Sigmoid colon (tissue), 7 donors: ENCODE measurements around the gene CD58. TPM values are rescaled to one million over a fixed set of nuclear protein-coding genes. Genes with fewer than 3 reads are reported as not detected.
"Not testable (repeated sequence)": the region's sequence is repeated elsewhere in the genome, so short reads cannot be mapped to it uniquely, and the experiment has no call there.

ENCODE experiments used
- DNase-seq: peaks from one replicate; pipeline ENCODE4 v3.0.0-alpha.2; 2019
- H3K27ac ChIP-seq, 4 donors: fragments of 200-600 bp; sonication (generic); one replicate each; pipeline ENCODE4 v1.5.1; 2016 to 2019; ENCODE audit warnings: mild to moderate bottlenecking in 1 of 4
- H3K27me3 ChIP-seq, 3 donors: fragments of 200-600 bp; sonication (generic); one replicate each; pipeline ENCODE4 v1.5.1; 2019; ENCODE audit warnings: mild to moderate bottlenecking in 1 of 3
- H3K36me3 ChIP-seq, 4 donors: fragments of 200-600 bp; sonication (generic); one replicate each; pipeline ENCODE4 v1.5.1; 2016 to 2019
- H3K4me1 ChIP-seq, 4 donors: fragments of 200-600 bp; sonication (generic); one replicate each; pipeline ENCODE4 v1.5.1; 2017 to 2019
- H3K4me3 ChIP-seq, 4 donors: fragments of 200-600 bp; sonication (generic); one replicate each; pipeline ENCODE4 v1.5.1; 2017 to 2019; ENCODE audit warnings: mild to moderate bottlenecking in 2 of 4, moderate library complexity in 1 of 4
- H3K9me3 ChIP-seq, 4 donors: fragments of 200-600 bp in 3 of 4; sonication (generic) in 3 of 4; one replicate each; pipeline versions ENCODE4 v1.5.1 to v1.6.1; 2013 to 2019
- CTCF ChIP-seq, 4 experiments: fragments of 450-650 bp in 3 of 4; fragments of 200-600 bp in 1 of 4; IDR thresholded peaks; one replicate each; pipeline ENCODE4 v1.5.1; 2016 to 2019; ENCODE audit warnings: antibody characterized with exemption in 4 of 4, mild to moderate bottlenecking in 3 of 4, moderate library complexity in 2 of 4
- EP300 ChIP-seq, 4 donors: sonication (generic); formaldehyde crosslinking; IDR thresholded peaks; one replicate each; pipeline ENCODE4 v1.6.1; 2017; ENCODE audit warnings: antibody characterized with exemption in 4 of 4
- POLR2A ChIP-seq, 2 donors: fragments of 450-650 bp; IDR thresholded peaks; one replicate each; pipeline ENCODE4 v1.6.1; 2016; ENCODE audit warnings: antibody characterized with exemption in 2 of 2, mild to moderate bottlenecking in 2 of 2, moderate library complexity in 2 of 2
- POLR2AphosphoS5 ChIP-seq, 4 donors: sonication (generic); formaldehyde crosslinking; IDR thresholded peaks; one replicate each; pipeline ENCODE4 v1.6.1; 2017; ENCODE audit warnings: antibody characterized with exemption in 4 of 4
- WGBS, 2 donors: extraction: QIAGEN DNeasy Blood & Tissue Kit; methylation state at CpG; one replicate each; pipeline ENCODE4 v1.1.7; 2013; 5-methylcytosine and 5-hydroxymethylcytosine counted together
- intact Hi-C: fragments of 100-400 bp; cut with DNase I; formaldehyde crosslinking; loops from one replicate; pipeline ENCODE4 v1.15.1; 2023
- polyA plus RNA-seq, 3 donors: library from polyadenylated mRNA; stranded (reverse); fragments of 200-250 nt; gene quantifications; one replicate each; pipeline ENCODE4 v1.2.3, GENCODE V29; 2013
- total RNA-seq, 4 donors: library from RNA; depleted of rRNA; stranded (reverse); fragments of >200 nt; gene quantifications; one replicate each; pipeline ENCODE4 v1.1.0, GENCODE V29; 2016
- donor health status: healthy with polysubstance abuse.
- donor health status: Bipolar disorder and iron deficiency.
- donor health status: healthy.

Gene CD58
- total and polyA plus RNA-seq, 7 donors: 8.4 to 36.6 (median 19.6) TPM

- Histone ChIP-seq H3K4me3 (no peak overlapping the region), H3K4me1 (peaks cover 0 to 5% (median 4%) of the 10 kb centered on the region in 4 donors), H3K9me3 (no peaks in the 10 kb centered on the region), H3K27me3 (no peaks in the 10 kb centered on the region), H3K36me3 (no peaks in the 10 kb centered on the region), H3K27ac (no peak overlapping the region)
- intact Hi-C loops: no loop called here
- no peak for TF ChIP-seq EP300 (IDR thresholded peaks at IDR 0.05)
- TF ChIP-seq CTCF (IDR thresholded peaks at IDR 0.05): no peak
- no peak for TF ChIP-seq POLR2A (IDR thresholded peaks at IDR 0.05)
- no peak for TF ChIP-seq POLR2AphosphoS5 (IDR thresholded peaks at IDR 0.05)
- WGBS, 2 donors: 85% methylated on average over 1 of the region's 1 CpG
- no peak for DNase-seq
Observed at GRCh38 chr1:116564426-116564825, 6.4 kb downstream of the CD58 start.

- H3K27ac ChIP-seq, H3K4me3 ChIP-seq, H3K36me3 ChIP-seq, H3K4me1 ChIP-seq, H3K27me3 ChIP-seq, intact Hi-C loops, DNase-seq, H3K9me3 ChIP-seq: not testable (repeated sequence)
- WGBS, 2 donors: 72 to 89% methylated on average over 4 of the region's 4 CpGs
Observed at GRCh38 chr1:116562465-116562864, 8.4 kb downstream of the CD58 start.

- Histone ChIP-seq H3K4me1 (peaks cover 0 to 5% (median 4%) of the 10 kb centered on the region in 4 donors), H3K27me3 (no peaks in the 10 kb centered on the region), H3K9me3 (no peaks in the 10 kb centered on the region), H3K27ac (no peak overlapping the region), H3K4me3 (no peak overlapping the region), H3K36me3 (no peaks in the 10 kb centered on the region)
- TF ChIP-seq POLR2A (IDR thresholded peaks at IDR 0.05): no peak
- TF ChIP-seq EP300 (IDR thresholded peaks at IDR 0.05): no peak
- no peak for TF ChIP-seq CTCF (IDR thresholded peaks at IDR 0.05)
- TF ChIP-seq POLR2AphosphoS5 (IDR thresholded peaks at IDR 0.05): no peak
- intact Hi-C loops: no loop called here
- no peak for DNase-seq
Observed at GRCh38 chr1:116561563-116561962, 9.3 kb downstream of the CD58 start.

- intact Hi-C loops: no loop called here
- peaks cover 0 to 12% (median 8%) of the 10 kb centered on the region in 4 donors for H3K4me1 ChIP-seq
- 74 to 80% methylated on average over 4 of the region's 4 CpGs for WGBS, 2 donors
- DNase-seq: no peak
- H3K27me3 ChIP-seq: no peaks in the 10 kb centered on the region
- TF ChIP-seq POLR2AphosphoS5 (IDR thresholded peaks at IDR 0.05) (no peak), EP300 (IDR thresholded peaks at IDR 0.05) (no peak), CTCF (IDR thresholded peaks at IDR 0.05) (no peak), POLR2A (IDR thresholded peaks at IDR 0.05) (no peak)
- no peak overlapping the region for H3K27ac ChIP-seq
- no peaks in the 10 kb centered on the region for H3K36me3 ChIP-seq
- H3K9me3 ChIP-seq: no peaks in the 10 kb centered on the region
- no peak overlapping the region for H3K4me3 ChIP-seq
Observed at GRCh38 chr1:116560704-116561490, 9.9 kb downstream of the CD58 start.

- Histone ChIP-seq H3K4me3 (no peak overlapping the region), H3K27ac (no peak overlapping the region), H3K4me1 (peaks cover 0 to 16% (median 12%) of the 10 kb centered on the region in 4 donors), H3K27me3 (no peaks in the 10 kb centered on the region), H3K36me3 (no peaks in the 10 kb centered on the region), H3K9me3 (no peaks in the 10 kb centered on the region)
- no peak for TF ChIP-seq EP300 (IDR thresholded peaks at IDR 0.05)
- TF ChIP-seq POLR2A (IDR thresholded peaks at IDR 0.05): no peak
- no peak for TF ChIP-seq POLR2AphosphoS5 (IDR thresholded peaks at IDR 0.05)
- TF ChIP-seq CTCF (IDR thresholded peaks at IDR 0.05): no peak
- no peak for DNase-seq
- intact Hi-C loops: no loop called here
- WGBS, 2 donors: 76 to 85% methylated on average over 8 of the region's 8 CpGs
Observed at GRCh38 chr1:116559304-116559761, 11.5 kb downstream of the CD58 start.
